Measurements from ENCODE around the gene KCNIP1.

Gene KCNIP1

GRCh38 chr5:170603578-170604565, 100.1 kb downstream of the KCNIP1 start:
- peak; percentile 46 for DNase-seq

GRCh38 chr5:170606941-170607340, 103.1 kb downstream of the KCNIP1 start:
- DNase-seq: no peak

- DNase-seq: no peak
Measured at GRCh38 chr5:170611449-170612090, 107.8 kb downstream of the KCNIP1 start.

DNA sequence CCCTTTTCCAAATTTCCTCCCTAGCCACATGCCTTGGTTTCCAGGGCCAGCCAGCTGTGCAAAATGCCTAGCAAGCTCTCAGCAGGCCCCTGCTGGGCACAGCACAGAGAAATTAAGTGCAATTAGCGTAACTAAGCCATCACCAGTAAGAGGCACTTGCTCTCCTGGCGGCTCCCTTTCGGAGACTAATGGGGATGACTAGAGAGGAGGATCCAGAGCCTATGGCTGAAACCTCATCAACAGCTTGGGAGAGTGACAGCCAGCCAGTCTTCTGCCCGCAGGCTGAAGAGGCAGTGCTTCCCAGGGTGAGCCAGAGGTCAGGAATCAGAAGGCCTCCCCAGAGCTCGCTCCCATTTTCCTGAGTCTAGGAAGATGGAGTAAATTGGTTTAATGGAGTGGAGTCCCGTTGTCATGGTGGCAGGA, 108.4 kb downstream of the KCNIP1 start:
- peak; percentile 63 for DNase-seq

DNA sequence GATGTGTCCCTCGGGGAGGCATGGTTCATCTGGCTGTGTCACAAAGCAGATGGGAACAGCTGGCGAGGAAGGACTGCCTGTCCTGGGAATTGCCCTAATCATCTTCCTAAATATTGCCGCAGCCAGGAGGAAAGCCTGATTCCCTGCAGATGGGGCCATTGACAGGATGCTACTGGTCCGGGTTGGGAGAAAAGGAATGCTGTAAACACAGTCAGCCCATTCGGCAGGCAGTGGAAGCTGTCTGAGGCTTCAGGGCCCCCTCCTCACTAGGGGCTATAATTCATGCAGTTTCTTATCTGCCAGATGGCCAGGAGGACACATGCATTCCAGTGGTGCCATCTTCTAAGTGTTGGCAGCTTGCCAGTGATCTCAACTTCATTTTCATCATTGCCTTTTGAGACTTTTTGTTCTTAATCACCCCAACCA, 110.3 kb downstream of the KCNIP1 start:
- DNase-seq: no peak

DNA sequence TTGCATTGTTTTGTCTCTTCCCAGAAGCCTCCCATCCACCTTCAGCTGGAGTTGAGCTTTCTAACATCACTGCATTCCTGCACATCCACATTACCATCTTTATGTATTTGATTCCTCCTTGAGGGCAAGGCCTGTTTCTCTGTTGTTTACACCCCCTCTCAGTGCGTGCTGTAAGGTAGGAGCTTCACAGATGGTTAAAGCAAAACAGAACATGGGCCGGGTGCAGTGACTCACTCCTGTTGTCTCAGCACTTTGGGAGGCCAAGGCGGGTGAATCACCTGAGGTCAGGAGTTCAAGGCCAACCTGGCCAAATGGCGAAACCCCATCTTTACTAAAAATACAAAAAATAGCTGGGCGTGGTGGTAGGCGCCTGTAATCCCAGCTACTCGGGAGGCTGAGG, 110.9 kb downstream of the KCNIP1 start:
- DNase-seq: no peak

DNA sequence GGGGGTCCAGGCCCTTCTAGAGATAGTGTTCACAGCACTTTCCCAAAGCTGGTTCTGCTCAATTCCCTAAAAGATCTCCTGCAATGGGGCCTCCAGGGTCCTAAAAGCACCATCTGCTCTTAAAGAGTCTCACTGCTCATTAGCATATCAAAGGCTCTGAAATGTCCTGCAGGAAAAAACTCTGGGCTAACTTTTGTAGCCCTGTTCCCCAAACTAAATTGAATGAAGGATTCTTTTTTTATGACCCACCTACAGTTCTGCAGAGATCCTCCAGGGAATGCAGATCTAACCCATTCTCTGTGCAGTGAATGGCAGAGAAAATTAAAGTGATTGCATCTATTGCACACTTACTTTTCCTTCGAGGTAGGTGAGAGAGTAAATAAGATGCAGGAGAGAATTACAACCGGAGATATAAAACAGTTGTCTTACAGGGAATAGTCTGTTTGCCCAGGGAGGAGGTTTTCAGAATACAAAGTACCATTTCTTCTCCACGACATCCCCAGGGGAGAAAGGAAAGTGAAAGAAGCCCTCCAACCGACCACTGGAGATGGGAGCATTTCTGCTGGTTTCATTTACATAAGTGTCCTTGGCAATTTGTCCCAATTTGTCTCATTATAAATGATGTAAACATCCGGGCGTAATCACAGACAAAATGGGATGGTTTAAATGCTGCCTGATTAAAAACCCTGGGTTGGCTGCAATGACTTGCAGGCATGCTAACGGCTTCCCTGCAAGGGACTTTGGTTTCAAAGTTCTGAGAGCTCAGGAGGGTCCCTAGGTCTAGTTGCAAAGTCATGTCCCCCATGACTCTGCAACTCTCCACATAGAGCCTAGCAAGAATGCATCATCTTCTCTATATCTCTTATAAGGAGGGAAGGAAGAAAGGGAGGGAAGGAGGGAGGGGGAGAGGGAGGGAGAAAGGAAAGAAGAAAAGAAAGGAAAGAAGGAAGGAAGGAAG, 114.0 kb downstream of the KCNIP1 start:
- no peak for DNase-seq

GRCh38 chr5:170619869-170620268, 116.0 kb downstream of the KCNIP1 start:
- no peak for DNase-seq

GRCh38 chr5:170622933-170623332, 119.1 kb downstream of the KCNIP1 start:
- DNase-seq: no peak

GRCh38 chr5:170623576-170624181, 119.9 kb downstream of the KCNIP1 start:
- peak; percentile 19 for DNase-seq

DNA sequence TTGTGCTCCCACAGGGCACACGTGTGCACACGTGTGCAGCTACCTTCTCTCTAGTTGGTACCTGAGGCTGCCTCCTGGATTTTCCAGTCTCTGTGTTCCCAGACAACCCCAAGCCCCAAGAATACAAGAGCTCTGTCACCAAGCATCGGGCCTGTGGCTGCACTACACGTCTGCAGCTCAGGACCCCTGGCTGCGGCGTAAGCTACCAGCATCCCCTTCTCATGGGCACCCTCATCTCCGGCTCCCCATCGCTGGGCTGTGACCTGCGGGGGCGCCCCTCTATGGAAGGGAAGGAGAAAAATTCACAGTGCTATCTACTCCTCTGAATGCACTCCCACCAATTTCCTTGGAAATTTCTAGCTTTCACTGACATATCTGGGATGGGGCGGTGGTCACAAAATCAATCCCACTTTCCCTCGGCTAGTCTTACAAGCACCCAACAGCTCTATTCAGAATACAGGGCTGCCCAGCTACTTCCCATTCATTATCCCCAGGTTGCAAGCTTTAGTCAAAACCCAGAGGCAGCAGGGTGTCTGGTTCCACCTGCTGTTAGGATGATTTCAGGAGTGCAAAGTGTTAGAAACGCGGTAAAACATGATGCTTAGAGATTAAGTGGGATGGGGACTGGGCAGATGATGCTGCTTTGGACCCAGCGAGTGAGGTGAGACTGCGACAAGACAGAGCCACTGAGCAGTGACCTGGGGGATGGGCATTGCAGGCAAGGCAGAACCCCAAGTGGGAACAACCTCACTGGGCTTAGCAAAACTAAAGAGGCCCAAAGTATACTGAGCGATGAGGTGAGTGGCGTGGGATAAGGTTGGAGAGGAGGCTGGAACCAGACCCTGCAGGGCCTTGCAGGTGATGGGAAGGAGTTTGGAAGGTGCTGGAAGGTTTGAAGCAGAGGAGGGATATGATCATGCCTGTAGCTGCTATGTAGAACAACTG, 121.7 kb downstream of the KCNIP1 start:
- no peak for DNase-seq

DNA sequence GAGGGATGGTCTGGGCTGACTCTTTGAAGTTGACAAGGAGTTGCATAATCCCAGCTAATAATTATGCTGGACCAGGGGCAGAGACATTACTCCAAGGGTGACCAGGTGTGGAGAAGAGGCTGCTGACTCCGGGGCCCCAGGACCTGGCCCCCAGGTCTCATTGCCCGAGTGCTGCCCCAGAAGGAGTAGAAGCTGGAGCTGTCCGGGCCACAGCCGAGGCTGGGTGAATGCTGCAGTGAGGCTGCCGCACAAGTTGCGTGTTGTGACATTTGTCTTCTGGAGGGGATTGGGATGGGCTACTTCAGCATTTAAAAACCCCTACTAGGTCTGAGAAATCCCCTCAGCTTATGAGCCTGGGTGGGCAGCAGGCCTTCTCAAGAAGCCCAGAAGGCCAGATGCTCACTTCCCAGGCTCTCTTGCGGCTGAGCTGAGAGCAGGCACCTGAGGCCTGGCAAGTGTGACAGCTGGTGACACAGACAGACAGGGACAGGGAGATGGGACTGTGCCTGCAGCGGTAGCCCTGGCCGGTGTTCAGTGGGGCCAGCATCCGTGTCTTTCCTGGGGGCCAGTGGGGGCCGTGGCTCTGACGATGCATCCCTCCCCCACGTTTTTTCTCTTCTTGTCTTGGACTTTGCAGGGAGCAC, 122.8 kb downstream of the KCNIP1 start:
- DNase-seq: no peak

GRCh38 chr5:170627271-170627670, 123.5 kb downstream of the KCNIP1 start:
- DNase-seq: no peak

DNA sequence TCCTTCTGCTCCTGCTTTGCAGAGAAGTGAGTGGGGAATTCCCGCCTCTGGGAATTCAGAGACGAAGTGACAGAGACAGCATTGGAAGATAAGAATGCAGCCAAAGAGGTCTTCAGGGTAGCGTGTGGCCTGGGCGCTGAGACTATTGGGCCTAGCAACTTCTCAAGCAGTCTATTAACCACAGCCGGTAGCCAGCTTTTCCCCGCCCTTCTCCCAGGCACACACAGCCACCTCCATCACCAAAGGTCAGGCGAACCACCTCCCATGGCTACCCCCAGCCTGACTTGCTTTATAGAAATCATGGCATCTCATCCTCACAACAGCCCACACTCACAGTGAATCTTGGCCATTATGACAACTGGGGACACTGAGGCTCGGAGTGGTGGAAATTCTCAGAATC, 124.2 kb downstream of the KCNIP1 start:
- no peak for DNase-seq

DNA sequence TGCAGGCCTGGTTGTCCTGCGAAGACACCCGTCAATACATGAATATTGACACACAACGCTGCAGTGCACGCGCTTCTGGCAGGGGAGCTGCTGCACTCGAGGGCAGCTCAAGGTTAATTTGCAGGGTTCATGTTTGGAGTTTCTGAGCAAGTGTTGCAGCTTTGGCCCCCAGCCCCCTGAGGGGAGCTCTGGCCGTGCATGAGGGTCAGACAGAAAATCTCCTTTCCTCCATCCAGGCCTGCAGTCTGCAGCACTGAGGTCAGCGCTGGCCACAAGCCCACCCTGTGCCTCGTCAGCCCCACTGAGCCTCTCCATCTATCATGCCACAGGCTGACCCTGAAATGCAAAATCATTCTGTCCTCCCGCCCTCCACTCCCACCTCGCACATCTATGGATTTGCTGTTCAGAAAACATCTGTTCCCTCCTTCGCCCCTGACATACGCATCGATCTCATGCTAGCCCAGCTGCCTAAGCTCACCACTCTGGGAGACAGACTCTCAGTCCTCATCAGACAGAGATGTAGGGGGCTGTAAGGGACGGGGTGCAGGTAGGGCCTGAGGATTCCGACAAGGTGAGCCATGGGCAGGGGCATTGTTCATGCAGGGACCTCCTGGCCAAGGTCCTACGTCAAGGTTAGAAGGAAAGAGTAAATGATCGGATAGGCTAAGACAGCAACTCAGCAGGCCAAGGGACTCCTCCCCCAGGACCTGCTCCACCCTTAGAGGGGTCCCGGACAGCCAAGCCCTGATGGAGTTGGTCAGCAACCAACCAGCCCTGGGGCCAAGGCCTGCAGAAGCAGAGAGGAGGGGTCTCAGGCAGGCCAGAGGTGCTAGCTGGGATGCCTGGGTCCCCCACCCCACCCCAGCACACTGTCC, 125.1 kb downstream of the KCNIP1 start:
- no peak for DNase-seq

GRCh38 chr5:170629566-170630175, 125.9 kb downstream of the KCNIP1 start:
- no peak for DNase-seq

DNA sequence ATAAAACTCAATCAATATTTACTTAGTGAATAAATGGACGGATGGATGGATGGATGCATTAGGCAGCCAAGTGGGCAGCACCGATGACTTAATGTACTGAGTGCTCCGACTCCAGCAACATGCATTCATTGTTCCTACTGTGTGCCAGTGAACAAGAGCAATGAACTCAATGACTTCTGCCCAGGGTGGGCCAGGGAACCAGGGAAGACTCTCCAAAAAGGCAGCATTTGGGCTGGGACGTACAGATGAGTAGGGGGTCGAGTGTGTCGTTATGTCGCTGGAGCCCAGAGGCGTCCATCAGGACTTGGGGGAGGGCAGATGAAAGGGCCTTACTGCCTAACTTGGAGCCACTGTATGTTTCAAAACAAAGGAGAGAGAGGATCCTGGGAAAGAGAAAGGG, 126.4 kb downstream of the KCNIP1 start:
- no peak for DNase-seq

- no peak for DNase-seq
Measured at GRCh38 chr5:170630711-170631141, 126.9 kb downstream of the KCNIP1 start.
